DOHH2 (cell line): ENCODE measurements around the gene PPP2CA.
"Not testable (repeated sequence)": the region's sequence is repeated elsewhere in the genome, so short reads cannot be mapped to it uniquely, and the experiment has no call there.

Source experiments
- H3F3A ChIP-seq: fragments of 200-600 bp; sonication (generic), shearing (Covaris generic); 2 replicates; pipeline ENCODE4 v1.6.0; 2016; ENCODE audit warnings: antibody characterized with exemption, mild to moderate bottlenecking; ENCODE audit not compliant: control insufficient read depth, insufficient read depth
- H3K27ac ChIP-seq: fragments of 200-600 bp; sonication (generic); 2 replicates; pipeline ENCODE4 v1.5.1; 2014; ENCODE audit warnings: low read depth, mild to moderate bottlenecking, low read length, moderate library complexity
- H3K27me3 ChIP-seq: fragments of 200-600 bp; sonication (generic); 2 replicates; pipeline ENCODE4 v1.6.1; 2014; ENCODE audit warnings: mild to moderate bottlenecking, low read length, mixed read lengths; ENCODE audit not compliant: control insufficient read depth
- H3K36me3 ChIP-seq: fragments of 200-600 bp; sonication (generic); 2 replicates; pipeline ENCODE4 v1.6.1; 2014; ENCODE audit warnings: mild to moderate bottlenecking, low read length, moderate library complexity, mixed read lengths; ENCODE audit not compliant: control insufficient read depth
- H3K4me1 ChIP-seq: fragments of 200-600 bp; sonication (generic); 2 replicates; pipeline ENCODE4 v1.6.1; 2014; ENCODE audit warnings: mild to moderate bottlenecking, low read length, mixed read lengths; ENCODE audit not compliant: control insufficient read depth
- H3K4me2 ChIP-seq: fragments of 200-600 bp; sonication (generic); 2 replicates; pipeline ENCODE4 v1.6.0; 2014; ENCODE audit warnings: mild to moderate bottlenecking, low read length, moderate library complexity
- H3K4me3 ChIP-seq: fragments of 200-600 bp; sonication (generic); 2 replicates; pipeline ENCODE4 v1.5.1; 2014; ENCODE audit warnings: mild to moderate bottlenecking, low read length, mixed read lengths
- H3K79me2 ChIP-seq: fragments of 200-600 bp; sonication (generic); 2 replicates; pipeline ENCODE4 v1.6.1; 2014; ENCODE audit warnings: mild to moderate bottlenecking, low read length, mixed read lengths; ENCODE audit not compliant: control insufficient read depth
- H3K9me2 ChIP-seq: fragments of 200-600 bp; sonication (generic); replicated peaks from 2 replicates; pipeline ENCODE4 v1.6.1; 2014; ENCODE audit warnings: mild to moderate bottlenecking, low read length, mixed read lengths; ENCODE audit not compliant: control insufficient read depth
- H3K9me3 ChIP-seq: fragments of 200-600 bp; sonication (generic); 2 replicates; pipeline ENCODE4 v1.6.1; 2014; ENCODE audit warnings: antibody characterized with exemption, low read length, mixed read lengths; ENCODE audit not compliant: control insufficient read depth, insufficient read depth
- H4K20me1 ChIP-seq: fragments of 200-600 bp; sonication (generic); 2 replicates; pipeline ENCODE4 v1.6.0; 2014; ENCODE audit warnings: low read depth, mild to moderate bottlenecking, antibody characterized with exemption, low read length, moderate library complexity; ENCODE audit not compliant: control insufficient read depth, insufficient read depth
- CTCF ChIP-seq: fragments of 200-600 bp; sonication (generic); IDR thresholded peaks from one replicate; pipeline ENCODE4 v1.5.1; 2014; ENCODE audit warnings: antibody characterized with exemption, mild to moderate bottlenecking, low read depth, low read length; ENCODE audit not compliant: poor library complexity, severe bottlenecking
- EZH2phosphoT487 ChIP-seq: fragments of 200-600 bp; sonication (generic); IDR thresholded peaks from 2 replicates; pipeline ENCODE4 v1.6.1; 2017; ENCODE audit warnings: borderline replicate concordance, mild to moderate bottlenecking, antibody characterized with exemption, low read length, moderate library complexity, mixed read lengths

Gene PPP2CA

GRCh38 chr5:134258896-134259295 is 33.0 kb upstream of the PPP2CA start:
- Histone ChIP-seq H3K4me3 (no peak overlapping the region), H3K36me3 (no peaks in the 10 kb centered on the region), H3K4me1 (no peaks in the 10 kb centered on the region), H3K27me3 (peaks cover 2% of the 10 kb centered on the region; the same call in 1 of the 2 replicates), H4K20me1 (no peaks in the 10 kb centered on the region), H3K27ac (no peak overlapping the region), H3K4me2 (no peak overlapping the region), H3K9me3 (no peaks in the 10 kb centered on the region), H3K9me2 (no peaks in the 10 kb centered on the region), H3F3A (no peaks in the 10 kb centered on the region), H3K79me2 (no peaks in the 10 kb centered on the region)
- TF ChIP-seq CTCF: no peak
- TF ChIP-seq EZH2phosphoT487: no peak

GRCh38 chr5:134257176-134257575 is 31.3 kb upstream of the PPP2CA start:
- TF ChIP-seq CTCF: no peak
- no peak for TF ChIP-seq EZH2phosphoT487
- Histone ChIP-seq H3K79me2 (no peaks in the 10 kb centered on the region), H3K4me2 (no peak overlapping the region), H3K36me3 (no peaks in the 10 kb centered on the region), H3K27ac (no peak overlapping the region), H3K4me1 (no peaks in the 10 kb centered on the region), H3K27me3 (peaks cover 4% of the 10 kb centered on the region; the same call in 1 of the 2 replicates), H3K9me3 (no peaks in the 10 kb centered on the region), H3F3A (no peaks in the 10 kb centered on the region), H3K9me2 (no peaks in the 10 kb centered on the region), H4K20me1 (no peaks in the 10 kb centered on the region), H3K4me3 (no peak overlapping the region)

- no peaks in the 10 kb centered on the region for H3K36me3 ChIP-seq
- no peaks in the 10 kb centered on the region for H3F3A ChIP-seq
- TF ChIP-seq CTCF: no peak
- TF ChIP-seq EZH2phosphoT487: no peak
- H3K79me2 ChIP-seq: no peaks in the 10 kb centered on the region
- no peak overlapping the region for H3K4me3 ChIP-seq
- H3K9me2 ChIP-seq: no peaks in the 10 kb centered on the region
- H3K4me1 ChIP-seq: no peaks in the 10 kb centered on the region
- no peaks in the 10 kb centered on the region for H4K20me1 ChIP-seq
- no peaks in the 10 kb centered on the region for H3K9me3 ChIP-seq
- H3K27ac ChIP-seq: no peak overlapping the region
- peaks cover 10% of the 10 kb centered on the region; the same call in 1 of the 2 replicates for H3K27me3 ChIP-seq
- H3K4me2 ChIP-seq: no peak overlapping the region
Measured at GRCh38 chr5:134255418-134256150, 29.7 kb upstream of the PPP2CA start.

- not testable (repeated sequence) for H3K4me1 ChIP-seq, H3K4me2 ChIP-seq, H3K4me3 ChIP-seq, H3K9me3 ChIP-seq, H3K27ac ChIP-seq, H3K79me2 ChIP-seq, H3K27me3 ChIP-seq, H3K36me3 ChIP-seq, H3K9me2 ChIP-seq, H4K20me1 ChIP-seq, H3F3A ChIP-seq
Measured at GRCh38 chr5:134253368-134254153, 27.7 kb upstream of the PPP2CA start.
